Measurements from ENCODE around the gene FBXL17. TPM values are rescaled to one million over a fixed set of nuclear protein-coding genes. Genes with fewer than 3 reads are reported as not detected.

FBXL17 gene
- total RNA-seq, 1 experiment from 2014 or later = 3.5 TPM

- POLR2A ChIA-PET = no interaction called here
- H3K36me3 Mint-ChIP-seq = no peaks in the 10 kb centered on the region
- no peaks in the 10 kb centered on the region for H3K27me3 Mint-ChIP-seq (ENCODE audit: low read depth)
- peaks cover 9% of the 10 kb centered on the region for H3K4me1 Mint-ChIP-seq
- no peak overlapping the region for H3K27ac Mint-ChIP-seq
- ATAC-seq (no peak), DNase-seq (ENCODE audit: low spot score) (no peak)
- no peak for TF ChIP-seq ELF4 (CRISPR knock-in tag; IDR thresholded peaks at IDR 0.05; ENCODE audit: low read depth)
- no peak for TF ChIP-seq IRF1 (CRISPR knock-in tag; IDR thresholded peaks at IDR 0.05)
- no peak for TF ChIP-seq ATF6 (CRISPR knock-in tag; IDR thresholded peaks at IDR 0.05)
- no peak for TF ChIP-seq SMAD3 (CRISPR knock-in tag; IDR thresholded peaks at IDR 0.05; ENCODE audit: borderline replicate concordance)
- no peak for TF ChIP-seq ZMAT4 (CRISPR knock-in tag; IDR thresholded peaks at IDR 0.05)
- TF ChIP-seq ATF3 (CRISPR knock-in tag; conservative IDR thresholded peaks at IDR 0.05) = no peak
- no peak for TF ChIP-seq SOX15 (CRISPR knock-in tag; IDR thresholded peaks at IDR 0.05)
- no peak for TF ChIP-seq ARID4B (CRISPR knock-in tag; IDR thresholded peaks at IDR 0.05; ENCODE audit: borderline replicate concordance)
- no peak for TF ChIP-seq JAZF1 (CRISPR knock-in tag; IDR thresholded peaks at IDR 0.05)
- no peak for TF ChIP-seq ZNF671 (CRISPR knock-in tag; IDR thresholded peaks at IDR 0.05)
- no peak for TF ChIP-seq NFATC4 (CRISPR knock-in tag; IDR thresholded peaks at IDR 0.05)
- no peak for TF ChIP-seq ZNF263 (CRISPR knock-in tag; IDR thresholded peaks at IDR 0.05; ENCODE audit: low read depth)
- TF ChIP-seq NR3C1 (CRISPR knock-in tag; conservative IDR thresholded peaks at IDR 0.05; ENCODE audit: low read depth) = no peak
- TF ChIP-seq HMGA2 (CRISPR knock-in tag; IDR thresholded peaks at IDR 0.05) = no peak
- TF ChIP-seq NR2C2 (CRISPR knock-in tag; IDR thresholded peaks at IDR 0.05) = no peak
- no peak for TF ChIP-seq ZNF219 (CRISPR knock-in tag; IDR thresholded peaks at IDR 0.05; ENCODE audit: borderline replicate concordance)
- no peak for TF ChIP-seq PRDM15 (CRISPR knock-in tag; IDR thresholded peaks at IDR 0.05)
- CTCF ChIA-PET = no interaction called here
- H3K4me3 Mint-ChIP-seq = no peak overlapping the region
- no peaks in the 10 kb centered on the region for H3K9me3 Mint-ChIP-seq
These were observed 423.5 kb downstream of the FBXL17 start for GRCh38 chr5:107958432-107958831.

All from WTC11 (cell line).